HG02623 (cell line): ENCODE results near the gene RAB8A.
"Not testable (repeated sequence)": the region's sequence is repeated elsewhere in the genome, so short reads cannot be mapped to it uniquely, and the experiment has no call there.

Source experiments
- ATAC-seq: cut with Tn5 transposase; IDR thresholded peaks from one replicate; pipeline ENCODE4 v1.9.1; 2021; ENCODE audit warnings: moderate library complexity; ENCODE audit not compliant: unreplicated experiment

The RAB8A gene

DNA sequence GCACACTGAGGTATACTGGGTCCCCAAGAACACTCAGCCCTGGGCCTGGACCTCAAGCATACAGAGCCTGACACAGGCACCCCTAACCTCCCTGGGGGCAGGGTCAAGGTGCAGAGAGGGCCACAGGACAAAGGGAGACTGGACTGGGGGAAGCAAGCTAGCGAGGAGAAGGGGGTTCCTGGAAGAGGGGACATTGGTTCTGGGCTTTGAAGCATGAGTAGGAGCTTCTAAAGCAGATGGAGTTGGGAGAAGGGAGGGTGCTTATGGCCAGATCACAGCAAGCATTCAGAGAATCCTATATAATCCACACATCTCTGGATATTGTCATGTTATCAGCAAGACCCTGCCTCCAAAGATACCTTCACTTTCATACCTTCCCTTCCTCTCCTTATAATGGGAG, 58.4 kb downstream of the RAB8A start:
- no peak for ATAC-seq

DNA sequence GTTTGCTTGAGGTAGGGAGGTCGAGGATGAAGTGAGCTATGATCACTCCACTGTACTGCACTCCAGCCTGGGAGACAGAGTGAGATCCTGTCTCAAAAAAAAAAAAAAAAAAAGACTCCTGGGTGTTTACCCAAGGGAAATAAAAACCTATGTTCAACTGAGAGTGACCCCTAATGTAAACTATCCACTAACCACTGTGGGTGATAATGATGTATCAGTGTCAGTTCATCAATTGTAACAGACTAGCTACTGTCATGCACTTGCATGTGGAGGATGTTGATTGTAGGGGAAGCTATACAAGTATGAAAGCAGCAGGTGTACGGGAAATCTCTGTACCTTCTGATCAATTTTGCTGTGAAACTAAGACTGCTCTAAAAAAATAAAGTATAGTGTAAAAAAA, 64.3 kb downstream of the RAB8A start:
- ATAC-seq: no peak

DNA sequence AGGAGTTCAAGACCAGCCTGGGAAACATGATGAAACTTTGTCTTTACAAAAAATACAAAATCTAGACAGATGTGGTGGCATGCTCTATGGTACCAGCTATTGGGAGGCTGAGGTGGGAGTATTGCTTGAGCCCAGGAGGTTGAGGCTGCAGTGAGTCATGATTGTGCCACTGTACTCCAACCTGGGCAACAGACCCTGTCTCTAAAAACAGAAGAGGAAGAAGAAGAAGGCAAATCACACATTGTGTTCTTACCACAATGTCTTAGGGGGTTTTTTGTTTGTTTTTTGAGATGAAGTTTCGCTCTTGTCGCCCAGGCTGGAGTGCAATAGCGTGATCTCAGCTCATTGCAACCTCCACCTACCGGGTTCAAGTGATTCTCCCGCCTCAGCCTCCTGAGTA, 67.2 kb downstream of the RAB8A start:
- not testable (repeated sequence) for ATAC-seq

DNA sequence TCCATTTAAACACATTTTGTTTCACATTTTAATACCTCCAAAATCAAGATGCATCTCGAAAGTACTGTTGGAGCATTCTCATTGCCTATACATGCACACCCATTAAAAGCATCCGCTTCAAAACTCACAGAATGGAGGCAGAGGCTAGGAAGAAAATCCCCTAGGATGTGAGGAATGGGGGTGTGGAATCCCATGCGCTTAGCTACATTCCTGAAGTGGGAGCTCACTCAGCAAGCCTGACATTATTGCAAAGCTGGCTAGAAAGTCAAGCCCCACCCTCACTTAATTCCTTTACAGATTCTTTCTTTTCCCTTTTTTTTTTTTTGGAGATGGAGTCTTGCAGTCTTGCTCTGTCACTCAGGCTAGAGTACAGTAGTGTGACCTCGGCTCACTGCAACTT, 68.9 kb downstream of the RAB8A start:
- no peak for ATAC-seq
